GM19240 (cell line): ENCODE data around the gene FGD1.
A peak's percentile ranks its signal among the peaks of the same experiment; 100 is the strongest.
"Not testable (repeated sequence)": the region's sequence is repeated elsewhere in the genome, so short reads cannot be mapped to it uniquely, and the experiment has no call there.

ENCODE experiments used
- DNase-seq: peaks from one replicate; pipeline ENCODE4 v3.0.0; 2011; ENCODE audit warnings: low spot score; ENCODE audit not compliant: insufficient read length

FGD1 gene

GRCh38 chrX:54495814-54496516 lies at the start of gene FGD1:
Gene FGD1, minus strand, starts transcription at chrX:54496234. Its CDS starts 802 bp downstream, at chrX:54495432.
- peak; percentile 31 for DNase-seq

DNA sequence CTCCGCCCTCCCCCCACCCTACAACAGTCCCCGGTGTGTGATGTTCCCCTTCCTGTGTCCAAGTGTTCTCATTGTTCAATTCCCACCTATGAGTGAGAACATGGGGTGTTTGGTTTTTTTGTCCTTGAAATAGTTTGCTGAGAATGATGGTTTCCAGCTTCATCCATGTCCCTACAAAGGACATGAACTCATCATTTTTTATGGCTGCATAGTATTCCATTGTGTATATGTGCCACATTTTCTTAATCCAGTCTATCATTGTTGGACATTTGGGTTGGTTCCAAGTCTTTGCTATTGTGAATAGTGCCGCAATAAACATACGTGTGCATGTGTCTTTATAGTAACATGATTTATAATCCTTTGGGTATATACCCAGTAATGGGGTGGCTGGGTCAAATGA lies 46.2 kb upstream of the FGD1 start:
- not testable (repeated sequence) for DNase-seq

DNA sequence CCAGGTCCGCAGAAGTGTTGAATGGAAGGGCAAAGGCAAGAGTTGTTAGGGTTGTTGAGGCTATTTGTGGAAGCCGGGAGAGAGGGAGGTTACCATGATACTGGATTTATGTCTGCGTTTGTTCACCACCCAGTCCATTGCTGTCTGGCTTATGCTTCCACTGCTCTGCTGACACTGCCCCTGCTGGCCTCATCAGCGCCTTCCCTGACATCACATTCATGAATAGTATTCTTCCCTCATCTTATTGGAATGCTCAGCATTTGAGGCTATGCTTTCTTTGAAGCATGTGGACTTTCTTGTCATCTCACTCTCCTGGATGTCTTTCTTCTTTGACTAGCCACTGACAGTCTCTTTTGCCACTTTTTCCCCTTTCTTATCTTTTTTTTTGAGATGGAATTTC lies 44.3 kb upstream of the FGD1 start:
- DNase-seq, result no peak

DNA sequence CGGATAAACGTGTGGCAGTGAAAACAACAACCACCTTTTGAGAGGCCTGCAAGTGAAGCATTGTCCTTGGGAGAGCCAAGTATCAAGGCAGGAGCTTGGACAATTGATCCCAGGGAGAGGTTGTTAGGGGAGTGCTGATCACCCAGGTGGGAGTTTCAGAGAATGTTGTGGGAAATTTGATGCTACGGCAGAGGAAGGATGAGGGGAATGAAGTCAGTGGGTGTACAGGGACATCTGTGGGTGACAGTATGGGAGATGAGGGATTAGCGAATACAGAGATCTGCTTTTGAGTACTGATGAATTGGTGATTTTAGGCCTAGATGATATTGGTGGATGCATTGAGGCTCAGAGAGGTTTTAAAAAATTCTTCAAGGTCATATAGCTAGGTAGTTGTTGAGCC lies 38.2 kb upstream of the FGD1 start:
- DNase-seq, result no peak

- DNase-seq, result no peak
Observed at GRCh38 chrX:54530357-54530900, 34.4 kb upstream of the FGD1 start.

- DNase-seq, result peak; percentile 70
Observed at GRCh38 chrX:54529552-54530356, 33.7 kb upstream of the FGD1 start, which contains the start of gene GNL3L. Gene GNL3L, plus strand, starts transcription at chrX:54530219. Its CDS starts 2,348 bp downstream, at chrX:54532567.

- no peak for DNase-seq
Observed at GRCh38 chrX:54529151-54529550, 33.1 kb upstream of the FGD1 start.

DNA sequence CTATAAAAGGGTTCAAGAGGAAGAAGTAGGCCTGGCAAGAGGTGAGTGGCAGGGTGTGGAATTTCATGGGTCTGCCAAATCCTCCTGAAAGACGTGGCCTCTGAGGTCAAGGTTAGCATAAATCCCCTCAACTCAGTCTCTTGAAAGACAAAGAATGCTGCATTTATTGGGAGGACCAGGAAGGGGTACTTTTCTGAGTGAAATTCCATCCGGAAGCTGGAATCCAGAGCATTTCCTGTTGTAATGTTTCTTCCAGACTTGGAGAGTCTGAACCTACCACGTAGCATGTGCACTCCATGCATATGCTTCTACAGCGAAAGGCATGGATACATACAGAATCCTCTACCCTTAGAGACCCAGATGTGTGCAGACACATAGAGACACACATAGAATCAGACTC lies 13.4 kb upstream of the FGD1 start:
- DNase-seq, result no peak

DNA sequence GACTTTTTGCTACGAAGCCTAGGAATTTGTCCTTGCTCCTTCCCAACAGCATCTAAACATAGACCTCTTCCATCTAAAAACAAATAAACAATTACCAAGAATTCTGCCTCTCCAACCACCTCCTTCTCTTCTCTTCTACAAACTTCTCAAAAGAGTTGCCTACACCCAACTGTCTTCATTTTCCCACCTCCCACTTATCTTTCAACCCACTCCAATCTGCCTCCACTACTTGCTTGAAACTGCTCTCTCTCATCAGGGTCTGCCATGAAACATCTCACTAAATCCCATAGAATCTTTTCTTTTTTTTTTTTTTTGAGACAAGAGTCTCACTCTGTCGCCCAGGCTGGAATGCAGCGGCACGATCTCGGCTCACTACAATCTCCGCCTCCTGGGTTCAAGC lies 902 bp upstream of the FGD1 start:
- no peak for DNase-seq

GRCh38 chrX:54496517-54496852 lies 451 bp upstream of the FGD1 start:
- no peak for DNase-seq

DNA sequence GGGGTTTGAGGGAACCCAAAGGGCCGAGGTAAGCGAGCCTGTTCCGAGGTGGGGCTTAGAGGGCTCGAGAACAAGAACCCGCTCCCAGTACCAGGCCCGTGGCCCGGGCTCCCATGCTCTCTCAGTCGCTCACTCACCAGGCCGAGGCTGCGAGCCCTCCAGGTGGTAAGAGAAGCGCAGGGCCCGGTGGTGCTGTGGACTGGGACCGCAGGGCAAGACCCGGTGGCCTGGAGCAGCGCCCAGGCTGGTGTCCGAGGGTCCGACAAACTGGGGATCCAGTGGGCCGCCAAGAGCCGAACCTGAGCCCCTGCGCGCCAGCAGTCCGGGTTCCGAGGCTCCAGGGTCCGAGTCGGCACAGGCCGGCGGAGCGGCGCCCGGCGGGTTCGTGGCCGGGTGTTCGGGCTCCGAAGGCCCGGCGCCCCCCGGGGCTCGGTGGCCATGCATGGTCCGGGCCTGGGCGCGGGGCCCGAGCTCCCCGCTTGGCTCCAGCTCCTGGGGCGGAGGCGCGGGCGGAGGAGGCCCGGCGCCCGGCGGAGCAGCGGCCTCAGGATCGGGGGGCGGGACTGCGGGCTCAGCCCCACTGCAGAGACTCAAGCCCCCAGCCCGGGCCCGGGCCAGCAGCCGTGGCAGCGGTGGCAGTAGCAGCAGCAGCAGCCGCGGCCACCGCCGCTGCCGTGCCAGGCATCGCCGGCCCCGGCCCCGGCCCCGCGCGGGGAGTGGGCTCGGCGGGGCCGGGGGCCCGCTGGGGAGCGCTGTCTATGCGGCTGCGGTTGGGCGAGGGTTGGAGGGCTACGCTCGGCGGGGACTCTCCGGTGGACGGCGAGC lies 833 bp downstream of the FGD1 start:
- no peak for DNase-seq

- no peak for DNase-seq
Observed at GRCh38 chrX:54494166-54494988, 1.7 kb downstream of the FGD1 start.

GRCh38 chrX:54492340-54492739 lies 3.7 kb downstream of the FGD1 start:
- DNase-seq, result no peak

GRCh38 chrX:54489819-54490218 lies 6.2 kb downstream of the FGD1 start:
- DNase-seq, result not testable (repeated sequence)

- no peak for DNase-seq
Observed at GRCh38 chrX:54484666-54485065, 11.4 kb downstream of the FGD1 start.

DNA sequence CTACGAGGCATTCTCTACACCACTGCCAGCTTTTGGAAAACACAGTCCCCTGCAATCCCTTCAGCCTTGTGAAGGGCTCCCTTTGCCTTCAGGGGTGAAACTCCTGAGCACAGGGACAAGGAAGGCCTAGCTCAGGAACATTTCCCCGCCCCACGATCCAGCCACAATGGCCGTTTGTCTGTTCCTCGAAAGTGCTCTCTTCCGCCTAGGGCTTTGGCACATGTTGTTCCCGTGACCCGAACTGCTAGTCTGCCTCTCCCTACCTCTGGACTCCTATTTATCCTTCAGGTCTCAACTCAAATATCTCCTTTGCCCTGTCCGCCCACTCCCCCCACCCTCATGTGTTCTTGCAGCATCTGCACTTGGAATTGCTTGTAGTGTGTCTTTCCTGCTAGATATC lies 12.1 kb downstream of the FGD1 start:
- DNase-seq, result no peak

GRCh38 chrX:54482839-54483593 lies 13.0 kb downstream of the FGD1 start:
- no peak for DNase-seq

- no peak for DNase-seq
Observed at GRCh38 chrX:54479136-54480111, 16.6 kb downstream of the FGD1 start.
